GM18858 (cell line): ENCODE measurements around the gene HIVEP2.
A peak's percentile ranks its signal among the peaks of the same experiment; 100 is the strongest.

Experiments
- ATAC-seq: cut with Tn5 transposase; IDR thresholded peaks from one replicate; pipeline ENCODE4 v1.9.1; 2021; ENCODE audit not compliant: unreplicated experiment

HIVEP2 gene

DNA sequence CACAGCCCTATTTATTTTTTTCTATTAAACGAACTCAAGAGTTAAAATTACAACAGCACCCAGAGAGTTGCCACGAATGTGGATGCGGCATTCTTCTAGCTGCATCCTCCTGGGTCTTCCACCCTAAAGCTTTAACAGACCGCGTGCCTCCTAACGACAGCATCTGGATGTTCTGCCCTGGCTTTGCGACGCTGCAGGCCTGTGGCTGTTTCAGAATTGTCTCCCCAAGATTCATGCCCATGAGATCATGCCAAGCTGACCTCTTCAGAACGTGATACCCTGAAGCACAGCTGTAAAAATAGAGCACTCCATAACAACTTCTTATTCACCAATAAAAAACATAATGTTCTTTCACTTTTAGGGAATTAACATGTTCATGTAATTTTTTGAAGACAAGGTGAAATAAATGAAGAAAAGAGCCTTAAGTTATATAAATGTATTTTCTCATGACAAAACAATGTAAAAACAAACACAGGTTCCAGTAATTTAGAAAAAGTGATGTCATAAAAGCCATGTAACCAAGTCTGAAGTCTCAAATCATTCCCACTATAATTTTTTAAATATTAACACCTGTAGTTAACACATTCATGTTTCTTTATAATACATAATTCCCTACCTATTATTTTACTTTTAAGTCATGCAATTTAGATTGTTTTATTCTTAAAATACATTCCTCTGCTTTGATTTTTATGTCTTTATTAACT lies 26.5 kb downstream of the HIVEP2 start:
- ATAC-seq = no peak

- no peak for ATAC-seq
Observed at GRCh38 chr6:142916881-142917280, 28.1 kb downstream of the HIVEP2 start.

GRCh38 chr6:142914937-142915697 lies 29.9 kb downstream of the HIVEP2 start:
- no peak for ATAC-seq

DNA sequence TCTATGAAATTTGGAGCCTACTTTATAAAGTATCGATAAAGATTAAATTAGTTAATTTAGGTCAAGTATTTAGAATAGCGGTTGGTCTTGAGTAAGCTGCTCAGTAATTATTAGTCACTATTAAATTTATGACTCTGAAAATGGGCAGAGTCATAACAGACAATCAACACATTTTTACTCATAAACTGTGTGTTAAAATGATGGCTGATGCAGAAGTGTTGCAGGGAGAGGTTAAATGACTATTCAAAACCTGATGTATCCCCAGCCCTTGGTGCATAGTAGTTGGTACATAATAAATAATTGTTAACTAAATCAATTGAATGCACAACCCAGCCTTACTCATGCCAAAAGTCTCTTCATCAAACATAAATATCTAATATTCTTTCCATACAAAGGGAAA lies 30.6 kb downstream of the HIVEP2 start:
- no peak for ATAC-seq

- peak; percentile 83 for ATAC-seq
Observed at GRCh38 chr6:142913511-142914047, 31.4 kb downstream of the HIVEP2 start.

GRCh38 chr6:142913036-142913510 lies 31.9 kb downstream of the HIVEP2 start:
- ATAC-seq = peak; percentile 67

DNA sequence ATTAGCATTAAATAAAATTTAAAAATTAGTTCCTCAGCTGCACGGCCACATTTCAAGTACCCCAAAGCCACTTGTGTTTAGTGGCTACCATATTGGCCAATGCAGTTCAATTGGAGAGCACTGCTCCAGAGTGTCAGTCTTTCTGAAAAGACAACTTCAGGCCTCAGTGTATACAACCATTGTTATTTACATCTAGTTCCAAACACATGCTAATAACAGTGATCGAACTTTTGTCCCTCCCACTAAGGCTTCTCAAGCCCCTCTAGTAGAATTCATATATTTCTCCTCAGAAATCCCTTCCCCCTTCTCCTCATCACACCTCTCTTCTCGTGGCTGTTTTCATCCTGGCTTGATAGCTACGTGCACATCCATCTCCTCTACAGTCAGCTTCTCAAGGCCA lies 32.9 kb downstream of the HIVEP2 start:
- no peak for ATAC-seq

- ATAC-seq = no peak
Observed at GRCh38 chr6:142911430-142911829, 33.5 kb downstream of the HIVEP2 start.

DNA sequence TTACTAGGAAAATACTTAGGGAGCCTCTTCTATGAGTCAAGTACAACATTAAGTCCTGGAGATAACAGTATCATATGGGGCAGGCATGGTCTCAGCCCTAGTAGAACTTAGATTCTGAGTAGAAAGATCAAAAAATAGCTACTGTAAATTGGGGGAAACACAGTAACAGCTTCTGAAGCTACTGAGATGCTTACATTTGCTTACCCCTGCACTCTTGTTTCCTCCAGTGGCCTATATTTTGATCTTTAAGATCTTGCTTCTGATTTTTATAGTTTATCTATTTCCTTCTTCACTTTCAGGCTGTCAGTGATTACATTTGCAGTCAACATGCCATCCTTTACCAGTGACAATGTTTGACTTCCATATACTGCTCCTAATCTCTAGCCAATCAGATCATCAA lies 35.3 kb downstream of the HIVEP2 start:
- no peak for ATAC-seq

GRCh38 chr6:142908235-142908634 lies 36.7 kb downstream of the HIVEP2 start:
- no peak for ATAC-seq

DNA sequence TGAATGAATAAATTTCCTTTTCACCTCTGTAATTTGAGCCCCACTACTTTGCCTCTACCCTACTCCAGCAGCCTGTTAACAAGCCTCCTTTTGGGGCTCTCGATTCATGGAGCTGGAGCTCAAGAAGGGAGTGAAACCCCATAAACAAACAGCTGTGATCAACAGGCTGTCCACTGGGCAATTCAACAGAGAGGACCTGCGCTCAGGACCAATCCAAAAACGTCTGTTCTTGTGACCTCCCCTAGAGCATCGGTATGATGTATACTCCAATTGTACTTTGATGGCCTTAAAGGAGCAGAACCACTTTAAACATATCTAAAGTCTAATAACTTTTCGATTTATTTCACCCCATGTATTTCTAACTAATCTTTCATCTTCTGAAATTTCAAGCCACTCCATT lies 37.4 kb downstream of the HIVEP2 start:
- no peak for ATAC-seq

DNA sequence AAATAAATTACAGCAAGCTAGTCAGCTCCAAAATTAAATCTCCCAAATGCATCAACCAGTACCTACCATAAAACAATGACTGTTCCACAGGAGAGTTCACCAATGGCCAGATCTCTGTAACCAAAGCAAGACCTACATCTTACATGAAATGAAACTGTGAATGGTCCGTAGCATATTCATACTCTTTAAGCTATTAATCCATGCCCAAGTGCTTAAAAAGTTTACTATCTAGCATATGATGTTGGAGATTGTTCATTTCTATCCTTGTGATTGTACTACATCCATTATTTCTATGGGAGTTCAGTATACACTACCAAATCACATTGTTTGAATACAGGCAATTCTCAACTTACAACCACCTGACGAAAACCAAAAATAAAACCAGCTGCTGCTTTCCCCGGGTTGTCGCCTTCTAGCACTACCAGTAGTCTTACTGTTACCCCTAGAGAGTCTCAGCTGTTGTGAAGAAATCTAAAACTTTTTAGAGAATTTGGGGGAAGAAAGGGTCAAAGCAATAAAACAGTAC lies 38.0 kb downstream of the HIVEP2 start:
- peak; percentile 53 for ATAC-seq

DNA sequence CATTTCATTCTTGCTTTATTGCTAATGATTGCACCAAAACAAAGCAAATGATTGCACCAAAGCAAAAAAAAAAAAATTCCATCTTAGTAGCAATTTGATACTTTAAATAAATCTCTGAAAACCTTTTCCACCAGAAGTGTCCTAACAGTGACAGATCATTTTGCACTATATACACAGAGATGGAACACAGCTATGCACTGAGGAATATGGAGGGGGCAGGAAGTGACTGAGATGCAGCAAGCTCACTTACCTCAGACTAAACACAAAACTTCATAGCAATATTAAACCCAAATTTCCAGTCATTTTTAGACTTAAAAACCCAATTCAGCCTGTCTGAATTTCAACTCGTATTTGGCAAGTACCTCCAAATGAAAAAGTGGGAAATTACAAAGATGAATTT lies 41.2 kb downstream of the HIVEP2 start:
- ATAC-seq = no peak

DNA sequence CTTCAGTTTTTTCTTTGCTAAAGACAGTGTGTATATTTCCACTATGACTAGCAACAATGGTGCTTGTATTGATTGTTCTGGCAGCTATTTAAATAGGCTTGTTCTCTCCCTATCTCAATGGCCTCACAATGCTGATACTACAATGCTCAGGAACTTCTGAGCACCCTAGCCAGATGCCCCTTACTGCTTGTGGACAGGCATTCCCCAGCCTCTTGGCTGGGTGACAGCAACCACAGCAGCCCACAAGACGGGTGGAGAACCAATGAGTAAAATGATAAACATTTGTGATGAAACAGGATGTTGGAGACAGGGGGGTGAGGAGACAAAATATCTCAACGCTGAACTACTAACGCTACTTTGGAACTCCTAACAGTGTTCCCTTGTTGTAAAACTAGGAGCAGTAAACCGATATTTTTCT lies 42.3 kb downstream of the HIVEP2 start:
- ATAC-seq = peak; percentile 73

DNA sequence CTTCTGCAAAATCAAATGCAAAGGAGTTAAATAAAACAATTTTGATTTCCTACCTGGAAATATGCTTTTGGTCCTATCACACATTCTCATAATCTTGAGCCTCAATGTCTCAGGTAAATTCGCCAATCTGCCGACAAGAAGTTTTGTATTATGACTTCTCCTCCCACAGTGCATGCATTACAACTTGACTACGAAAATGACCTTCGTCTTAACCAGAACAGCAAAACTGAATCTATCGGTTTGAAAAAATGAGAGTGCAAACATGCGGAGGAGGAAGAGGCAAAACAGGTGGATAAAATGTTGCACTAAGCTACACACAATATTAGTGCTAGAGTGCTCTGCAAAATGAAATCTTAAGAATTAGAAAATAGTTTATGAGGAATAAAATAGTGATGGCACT lies 43.4 kb downstream of the HIVEP2 start:
- ATAC-seq = no peak

GRCh38 chr6:142900227-142900971 lies 44.6 kb downstream of the HIVEP2 start:
- no peak for ATAC-seq

DNA sequence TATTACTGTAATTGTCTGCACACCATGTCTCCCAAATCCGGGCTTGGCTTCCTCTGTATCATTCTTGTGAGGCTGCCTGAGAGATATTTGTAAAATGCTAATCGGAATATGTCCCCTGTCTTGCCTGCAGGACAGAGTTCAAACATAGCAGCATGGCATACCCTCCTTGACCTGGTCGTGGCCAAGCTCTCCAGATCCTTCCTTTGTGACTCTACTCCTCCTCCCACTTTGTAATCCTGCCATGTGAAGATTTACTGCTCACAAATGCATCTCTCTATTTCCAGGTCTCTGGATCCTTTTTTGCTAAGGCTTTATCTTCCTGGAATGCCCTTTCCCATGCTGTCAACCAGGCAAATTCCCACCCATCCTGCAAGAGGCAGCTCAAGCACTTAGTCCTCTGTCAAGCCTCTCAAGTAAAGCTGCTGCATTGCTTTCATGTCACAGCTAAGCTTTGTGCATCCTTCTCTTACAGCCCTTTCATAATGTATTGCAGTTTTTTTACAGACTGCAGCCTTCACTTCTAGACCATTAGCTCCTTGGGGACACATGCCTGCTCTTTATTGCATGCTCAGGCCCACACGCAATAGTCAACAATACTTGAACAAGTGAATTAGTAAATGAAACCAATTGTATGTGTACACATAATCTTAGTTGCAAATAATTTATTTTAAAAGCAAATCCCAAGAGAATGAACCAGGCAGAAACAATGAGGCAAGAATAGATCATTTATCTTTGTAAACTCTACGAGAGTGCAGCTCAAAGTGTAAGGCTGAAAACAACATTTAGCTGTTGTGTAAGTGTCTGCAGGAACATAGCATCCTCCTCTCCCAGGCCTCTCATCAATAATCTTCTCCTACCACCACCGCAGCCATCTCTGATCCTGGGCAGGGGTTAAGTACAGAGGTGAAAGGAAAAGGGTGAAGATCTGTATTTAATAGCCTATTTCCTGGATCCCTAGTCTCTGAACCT lies 45.8 kb downstream of the HIVEP2 start:
- no peak for ATAC-seq

DNA sequence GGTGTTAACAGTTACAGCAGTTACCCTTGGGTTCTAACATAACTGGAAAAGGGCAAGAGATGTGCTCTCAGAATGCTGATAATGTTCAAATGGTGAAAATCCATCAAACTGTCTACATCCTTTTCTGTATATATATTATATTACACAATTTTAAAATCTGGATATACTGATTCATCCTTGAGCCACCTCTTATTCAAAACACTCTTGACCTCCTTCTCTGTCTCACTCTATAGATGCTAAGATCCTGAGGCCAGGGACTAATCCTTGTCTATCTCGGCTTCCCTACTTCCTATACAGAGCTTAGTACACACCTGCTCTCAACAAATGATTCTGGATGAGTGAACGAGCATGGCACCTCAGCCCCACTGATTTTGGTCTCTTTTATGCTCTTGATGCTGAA lies 47.3 kb downstream of the HIVEP2 start:
- ATAC-seq = no peak

- ATAC-seq = no peak
Observed at GRCh38 chr6:142896732-142897131, 48.2 kb downstream of the HIVEP2 start.

- no peak for ATAC-seq
Observed at GRCh38 chr6:142893088-142893487, 51.9 kb downstream of the HIVEP2 start.
